HG03175 (cell line): ENCODE data around the gene THSD8.
"Not testable (repeated sequence)": the region's sequence is repeated elsewhere in the genome, so short reads cannot be mapped to it uniquely, and the experiment has no call there.

Experiments used
- ATAC-seq: cut with Tn5 transposase; IDR thresholded peaks from one replicate; pipeline ENCODE4 v1.9.1; 2021; ENCODE audit warnings: mild to moderate bottlenecking, moderate library complexity; ENCODE audit not compliant: unreplicated experiment

THSD8 gene

DNA sequence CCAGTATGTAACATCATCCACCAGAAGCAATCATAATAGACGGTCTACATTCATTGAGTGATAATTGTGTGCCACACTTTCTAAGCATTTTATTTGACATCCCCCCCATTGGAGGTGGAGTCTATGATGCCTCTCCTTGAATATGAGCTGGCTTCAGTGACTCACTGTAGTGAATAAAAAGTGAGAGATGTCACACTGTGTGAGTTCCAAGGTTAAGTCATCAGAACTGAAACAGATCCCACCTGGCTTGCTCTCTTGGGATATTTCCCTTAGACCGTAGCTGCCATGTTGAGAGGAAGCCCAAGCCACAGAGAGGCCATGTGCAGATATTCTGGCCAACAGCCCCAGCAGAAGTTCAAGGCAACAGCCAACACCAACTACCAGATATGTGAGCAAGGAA lies 19.9 kb downstream of the THSD8 start:
- ATAC-seq, result no peak

DNA sequence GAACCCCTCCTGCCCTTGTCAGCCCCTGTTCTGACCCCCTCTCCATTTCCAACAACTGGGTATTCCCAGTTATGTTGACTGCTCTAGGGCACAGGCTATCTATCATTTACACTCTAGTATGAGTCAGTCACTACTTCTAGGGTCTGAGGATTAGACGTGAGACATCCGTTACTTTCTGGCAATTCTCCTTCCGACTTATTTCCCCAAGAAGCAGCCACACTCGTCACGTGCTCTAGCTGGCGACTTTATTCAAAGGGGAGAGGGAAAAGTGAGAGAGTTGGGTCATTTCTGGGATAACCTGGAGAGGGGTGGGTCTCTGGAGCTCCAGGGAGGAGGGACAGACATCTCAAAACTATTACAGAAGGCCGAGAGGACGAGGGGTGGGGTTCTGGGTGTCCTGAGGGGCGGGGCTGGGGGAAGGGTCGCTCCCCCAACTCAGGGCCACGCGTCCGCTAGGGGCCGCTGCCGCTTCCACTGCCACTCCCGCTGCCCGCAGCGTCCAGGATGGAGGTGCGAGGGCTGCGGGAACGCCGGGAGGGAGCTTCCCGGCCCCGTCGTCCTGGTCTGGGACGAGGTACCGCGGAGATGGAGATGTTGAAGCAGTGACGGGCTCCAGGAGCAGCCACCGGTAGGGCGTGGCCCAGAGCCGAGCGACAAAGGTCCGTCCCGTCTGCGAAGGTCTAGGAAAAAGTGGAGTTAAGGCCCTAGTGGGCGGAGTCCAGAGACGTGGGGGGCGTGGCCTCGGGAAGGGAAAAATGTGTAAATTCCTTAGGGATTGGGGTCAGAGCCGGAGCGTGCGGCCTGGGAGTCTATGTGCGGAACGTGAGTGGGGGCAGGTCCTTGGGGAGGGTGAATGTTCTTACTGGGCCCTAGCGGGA lies 23.6 kb downstream of the THSD8 start:
- ATAC-seq, result no peak

DNA sequence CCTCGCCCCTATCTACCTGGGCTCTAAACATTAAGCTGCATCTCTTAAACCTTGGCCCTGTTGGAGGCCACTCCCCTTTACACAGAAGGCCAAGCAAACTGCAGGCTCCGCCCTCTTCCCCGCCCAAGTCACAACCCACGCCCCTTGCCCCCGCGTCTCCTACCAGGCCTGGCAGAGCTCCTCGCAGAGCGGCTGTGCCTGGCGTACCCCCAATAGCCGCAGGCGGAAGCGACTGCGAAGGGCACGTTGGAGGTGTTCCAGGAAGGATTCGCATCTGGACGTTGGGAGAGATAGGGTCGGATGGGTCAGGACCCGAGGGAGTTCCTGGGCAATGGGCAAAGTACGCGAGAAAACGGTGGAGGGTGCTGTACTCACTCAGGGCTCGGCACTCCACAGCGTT lies 26.6 kb downstream of the THSD8 start:
- ATAC-seq, result no peak

- no peak for ATAC-seq
Measured at GRCh38 chr19:12833418-12833737, 31.5 kb downstream of the THSD8 start.

GRCh38 chr19:12833738-12834565 lies 32.1 kb downstream of the THSD8 start:
- no peak for ATAC-seq

DNA sequence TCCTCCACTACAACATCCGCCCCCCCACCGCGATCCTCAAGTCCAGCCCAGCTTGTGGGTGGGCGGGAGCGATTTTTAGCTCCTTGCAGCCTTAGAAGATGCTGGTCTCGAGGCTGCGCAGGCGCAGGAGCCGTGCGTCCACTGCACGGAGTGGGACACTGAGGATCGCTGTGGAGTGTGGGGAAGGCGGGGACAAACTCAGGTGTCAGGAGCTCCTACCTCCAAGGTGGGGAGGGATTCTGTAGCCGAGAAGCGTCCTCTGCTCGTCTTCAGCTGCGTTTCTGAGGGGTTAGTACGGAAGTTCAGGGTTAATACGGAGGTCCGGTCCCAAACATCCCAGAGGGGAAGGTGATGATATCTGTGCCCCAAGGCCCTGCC lies 32.7 kb downstream of the THSD8 start, which contains the start of gene RTBDN:
Gene RTBDN, minus strand, starts transcription at position 14 of the 378 bp plus-strand sequence. CDS start 4,600 bp downstream, outside the sequence.
- no peak for ATAC-seq

- no peak for ATAC-seq
Measured at GRCh38 chr19:12834976-12835757, 33.3 kb downstream of the THSD8 start.

DNA sequence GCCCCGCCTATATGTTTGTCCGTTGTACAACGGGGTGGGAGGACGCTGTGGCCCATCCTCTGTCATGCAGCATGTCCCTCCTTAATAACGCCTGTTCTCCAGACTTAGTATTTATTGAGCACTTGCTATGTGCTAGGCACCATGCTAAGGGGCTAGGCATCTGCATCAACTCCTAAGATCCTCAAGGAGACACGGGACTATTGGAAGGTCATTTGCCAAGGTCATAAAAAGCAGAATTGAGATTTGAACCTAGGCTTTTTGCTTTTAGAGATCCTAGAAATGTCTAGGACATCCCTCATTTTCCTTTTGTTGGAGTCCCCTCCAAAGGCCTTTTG lies 34.6 kb downstream of the THSD8 start:
- ATAC-seq, result no peak

DNA sequence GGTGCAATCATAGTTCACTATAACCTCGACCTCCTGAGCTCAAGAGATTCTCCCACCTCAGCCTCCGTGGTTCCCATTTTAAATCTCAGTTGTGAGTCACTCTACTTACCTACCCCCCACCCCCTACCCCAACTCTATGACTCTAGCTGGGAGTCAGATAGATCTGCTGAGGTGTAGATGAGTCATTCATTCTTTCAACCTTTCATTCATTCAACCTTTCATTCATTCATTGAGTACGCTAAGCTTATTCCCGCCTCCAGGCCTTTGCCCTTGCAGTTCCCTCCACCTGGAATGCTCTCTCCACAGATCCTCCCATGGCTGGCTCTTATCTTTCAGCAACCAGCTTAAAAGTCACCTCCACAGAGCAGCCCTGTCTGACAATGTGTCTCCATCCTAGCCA lies 35.4 kb downstream of the THSD8 start:
- no peak for ATAC-seq

GRCh38 chr19:12838182-12838885 lies 36.5 kb downstream of the THSD8 start, which contains the start of gene MAST1:
Gene MAST1 (plus strand): TSS chr19:12838515. CDS start chr19:12838573, 58 bp downstream.
- no peak for ATAC-seq

GRCh38 chr19:12838886-12839756 lies 37.3 kb downstream of the THSD8 start:
- no peak for ATAC-seq

DNA sequence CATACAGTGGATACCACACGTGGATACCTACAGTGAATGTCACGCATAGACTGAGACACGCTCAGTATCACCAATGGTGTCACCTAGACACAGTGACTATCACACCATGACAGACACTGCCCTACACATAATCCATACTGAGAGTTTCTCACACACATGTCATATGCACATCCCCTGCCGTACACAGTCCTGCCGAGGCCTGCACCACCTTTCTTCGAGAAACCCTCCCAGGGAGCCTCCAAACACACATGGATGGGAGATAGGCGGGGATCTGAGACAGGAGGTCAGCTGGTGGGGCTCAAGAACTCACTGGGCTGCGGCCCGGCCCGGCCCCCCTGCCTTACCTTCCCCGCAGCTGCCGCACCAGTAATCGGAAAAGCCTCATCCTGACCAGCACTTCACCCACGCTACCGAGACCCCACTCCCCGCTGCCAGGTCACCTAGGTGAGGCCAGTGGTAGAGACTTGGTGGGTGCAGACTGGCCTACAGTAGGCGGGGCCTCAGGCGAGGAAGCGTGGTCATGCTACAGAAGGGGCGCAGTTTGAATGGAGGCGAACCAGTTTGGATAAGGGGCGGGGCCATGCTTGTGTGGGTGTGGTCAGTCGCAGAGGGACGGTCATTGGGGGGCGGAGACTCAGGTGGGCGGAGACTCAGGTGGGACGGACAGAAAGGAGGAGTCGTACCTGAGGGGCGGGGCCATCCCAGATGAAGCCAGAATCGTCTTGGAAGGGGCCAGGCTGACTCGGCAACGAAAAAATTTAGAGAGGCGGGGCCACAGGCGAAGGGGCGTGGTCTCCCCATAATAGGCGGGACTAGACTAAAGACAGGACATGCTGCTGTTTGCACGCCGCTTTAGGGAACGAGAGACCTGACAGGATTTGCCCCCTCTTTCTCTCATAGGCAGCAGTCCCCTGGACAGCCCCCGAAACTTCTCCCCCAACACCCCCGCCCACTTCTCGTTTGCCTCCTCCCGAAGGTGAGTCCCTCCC lies 38.5 kb downstream of the THSD8 start:
- ATAC-seq, result no peak

- no peak for ATAC-seq
Measured at GRCh38 chr19:12841094-12841493, 39.2 kb downstream of the THSD8 start.

DNA sequence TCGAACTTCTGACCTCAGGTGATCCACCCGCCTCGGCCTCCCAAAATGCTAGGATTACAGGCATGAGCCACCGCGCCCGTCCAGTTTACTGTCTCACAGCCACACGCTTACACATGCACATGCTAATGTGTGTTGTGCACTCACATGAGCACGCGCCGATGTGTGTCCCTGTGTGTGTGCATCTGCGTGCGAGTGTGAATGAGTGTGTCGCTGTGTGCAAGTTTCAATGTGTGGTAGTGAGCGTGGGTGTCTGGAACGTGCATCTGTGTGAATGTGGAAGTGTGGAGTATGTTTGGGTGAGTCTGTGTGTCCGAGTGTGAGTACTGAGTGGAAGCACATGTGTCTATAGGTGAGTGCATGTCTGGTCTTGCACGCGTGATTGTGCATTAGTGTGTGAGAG lies 40.6 kb downstream of the THSD8 start:
- no peak for ATAC-seq

DNA sequence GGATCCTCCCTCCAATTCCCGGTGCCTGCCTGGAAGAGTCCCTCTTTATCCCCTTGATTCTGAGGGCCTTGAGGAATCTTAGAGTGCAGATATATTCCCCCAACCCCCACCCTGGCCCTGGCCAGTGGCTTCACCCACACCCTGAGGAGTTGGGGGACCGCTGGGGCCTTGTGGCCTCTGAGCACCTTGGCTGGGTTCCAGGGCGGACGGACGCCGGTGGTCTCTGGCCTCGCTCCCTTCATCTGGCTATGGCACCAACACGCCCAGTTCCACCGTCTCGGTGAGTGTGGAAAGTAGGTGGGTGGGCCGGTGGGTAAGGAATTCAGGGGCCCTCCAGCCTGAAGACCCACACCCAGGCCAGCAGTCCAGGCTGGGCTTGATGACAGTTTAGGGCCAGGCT lies 41.5 kb downstream of the THSD8 start:
- no peak for ATAC-seq

DNA sequence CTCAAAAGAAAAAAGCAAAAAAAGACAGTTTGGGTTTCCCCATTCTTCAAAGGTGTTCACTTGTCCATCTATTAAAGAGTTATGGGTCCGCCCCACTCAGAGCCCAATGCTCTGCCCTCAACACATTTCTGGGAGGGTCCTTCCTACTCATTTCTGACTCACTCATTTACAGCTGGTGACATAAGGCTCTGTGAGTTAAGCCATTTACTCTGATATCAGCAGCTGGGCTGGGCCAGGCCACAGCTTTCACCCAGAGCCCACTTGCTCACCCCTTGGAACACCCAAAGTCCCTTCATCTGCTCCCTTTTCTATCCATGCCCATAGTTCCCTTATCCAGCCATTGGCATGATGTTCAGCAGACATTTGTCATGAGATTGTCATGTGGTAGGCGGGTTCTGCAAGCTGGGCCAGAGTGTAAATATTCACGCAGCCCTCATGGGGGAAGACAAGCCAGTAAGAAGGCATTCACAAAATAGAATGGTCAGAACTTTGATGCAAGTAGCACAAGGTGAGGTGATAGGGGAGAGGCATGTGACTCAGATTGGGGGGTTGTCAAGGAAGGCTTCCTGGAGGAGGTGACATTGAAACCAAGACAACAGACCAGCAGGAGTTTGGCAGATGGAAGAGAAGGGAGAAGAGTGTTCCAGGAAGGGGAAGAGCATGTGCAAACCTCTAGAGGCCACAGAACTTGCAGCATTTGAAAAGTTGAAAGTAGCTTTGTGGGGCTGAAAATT lies 42.3 kb downstream of the THSD8 start:
- no peak for ATAC-seq

- not testable (repeated sequence) for ATAC-seq
Measured at GRCh38 chr19:12846613-12847012, 44.7 kb downstream of the THSD8 start.
